Measurements from ENCODE around the gene TRAF5.

TRAF5 gene

DNA sequence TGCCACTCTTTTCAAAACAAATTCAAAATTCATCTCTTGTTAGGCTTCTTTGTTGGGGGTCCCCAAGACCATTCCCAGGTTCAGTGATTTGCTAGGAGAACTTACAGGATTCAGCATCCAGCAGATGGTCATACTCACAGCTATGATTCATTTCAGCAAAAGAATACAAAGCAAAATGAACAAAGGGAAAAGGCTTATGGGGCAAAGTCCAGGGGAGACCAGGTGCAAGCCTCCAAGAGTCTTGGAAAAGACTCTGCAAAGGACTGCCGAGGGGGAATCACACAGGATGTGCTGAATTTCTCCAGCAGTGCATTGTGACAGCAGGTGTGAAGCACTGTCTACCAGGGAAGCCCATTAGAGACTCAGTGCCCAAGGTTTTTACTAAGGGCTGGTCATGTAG lies 7.3 kb downstream of the TRAF5 start:
- H4K8ac ChIP-seq (ENCODE audit: low read length): no peak overlapping the region
- no peak overlapping the region for H3K9ac ChIP-seq (ENCODE audit: low read length)
- no peak overlapping the region for H2AK5ac ChIP-seq (ENCODE audit: low read length, severe bottlenecking)
- no peaks in the 10 kb centered on the region for H3K9me3 ChIP-seq (ENCODE audit: control insufficient read depth, low read length)
- H3K23ac ChIP-seq (ENCODE audit: low read length in 2 of 2): no peak overlapping the region
- WGBS: 93% methylated on average over 1 of the region's 1 CpG
- peaks cover 0 to 16% of the 10 kb centered on the region in 2 experiments for H3K27me3 ChIP-seq (ENCODE audit: control insufficient read depth in 1 of 2, insufficient read depth in 1 of 2, low read length in 2 of 2)
- no peak overlapping the region for H2AFZ ChIP-seq (ENCODE audit: low read depth, low read length)
- no peak for DNase-seq
- H2BK5ac ChIP-seq (ENCODE audit: low read depth, low read length, poor library complexity, severe bottlenecking): no peak overlapping the region
- H3K4me2 ChIP-seq (ENCODE audit: low read length, poor library complexity, severe bottlenecking): no peak overlapping the region
- H2BK15ac ChIP-seq (ENCODE audit: low read depth, poor library complexity, severe bottlenecking): no peak overlapping the region
- H2BK120ac ChIP-seq (ENCODE audit: low read depth, low read length): no peak overlapping the region
- H4K91ac ChIP-seq (ENCODE audit: low read length): no peak overlapping the region
- no peak overlapping the region for H3K18ac ChIP-seq (ENCODE audit: low read depth in 1 of 2, low read length in 2 of 2)
- H3K4me3 ChIP-seq (ENCODE audit: insufficient read depth in 1 of 2, low read depth in 1 of 2, low read length in 2 of 2): no peak overlapping the region
- H3K36me3 ChIP-seq (ENCODE audit: control insufficient read depth in 1 of 2, insufficient read depth in 2 of 2, low read depth in 1 of 2, low read length in 2 of 2): peaks cover 0 to 3% of the 10 kb centered on the region in 2 experiments
- H3K4me1 ChIP-seq (ENCODE audit: control insufficient read depth, insufficient read depth, low read depth, low read length): peaks cover 12% of the 10 kb centered on the region
- peaks cover 43% of the 10 kb centered on the region for H3K79me1 ChIP-seq (replicated peaks; ENCODE audit: low read length, poor library complexity, severe bottlenecking)
- H3K27ac ChIP-seq (ENCODE audit: low read length, poor library complexity, severe bottlenecking): no peak overlapping the region
- no peak overlapping the region for H3K4ac ChIP-seq (ENCODE audit: low read depth in 1 of 2, low read length in 2 of 2)
- H2BK12ac ChIP-seq (ENCODE audit: low read length in 2 of 2): no peak overlapping the region
- H3K14ac ChIP-seq (ENCODE audit: low read length in 2 of 2): no peak overlapping the region

DNA sequence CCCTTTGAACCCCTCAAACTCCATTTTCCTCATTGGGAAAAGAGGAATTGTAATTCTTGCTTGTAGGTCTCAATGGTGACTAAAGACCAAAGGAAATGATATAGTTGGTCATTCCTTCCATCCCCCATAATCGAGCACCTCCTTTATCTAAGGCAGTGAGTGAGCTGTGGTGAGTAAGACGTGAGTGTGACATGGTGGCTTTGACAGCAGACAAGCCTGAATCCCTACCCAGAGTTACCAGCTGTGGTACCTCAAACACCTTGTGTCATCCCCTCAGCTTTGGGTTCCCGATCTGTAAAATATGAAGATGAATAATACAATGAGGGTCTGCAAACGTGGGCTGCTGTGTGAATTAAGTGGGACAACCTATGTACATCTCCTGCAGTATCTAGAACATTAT lies 8.4 kb downstream of the TRAF5 start:
- WGBS: 94% methylated on average over 1 of the region's 4 CpGs
- no peak overlapping the region for H2BK5ac ChIP-seq (ENCODE audit: low read depth, low read length, poor library complexity, severe bottlenecking)

DNA sequence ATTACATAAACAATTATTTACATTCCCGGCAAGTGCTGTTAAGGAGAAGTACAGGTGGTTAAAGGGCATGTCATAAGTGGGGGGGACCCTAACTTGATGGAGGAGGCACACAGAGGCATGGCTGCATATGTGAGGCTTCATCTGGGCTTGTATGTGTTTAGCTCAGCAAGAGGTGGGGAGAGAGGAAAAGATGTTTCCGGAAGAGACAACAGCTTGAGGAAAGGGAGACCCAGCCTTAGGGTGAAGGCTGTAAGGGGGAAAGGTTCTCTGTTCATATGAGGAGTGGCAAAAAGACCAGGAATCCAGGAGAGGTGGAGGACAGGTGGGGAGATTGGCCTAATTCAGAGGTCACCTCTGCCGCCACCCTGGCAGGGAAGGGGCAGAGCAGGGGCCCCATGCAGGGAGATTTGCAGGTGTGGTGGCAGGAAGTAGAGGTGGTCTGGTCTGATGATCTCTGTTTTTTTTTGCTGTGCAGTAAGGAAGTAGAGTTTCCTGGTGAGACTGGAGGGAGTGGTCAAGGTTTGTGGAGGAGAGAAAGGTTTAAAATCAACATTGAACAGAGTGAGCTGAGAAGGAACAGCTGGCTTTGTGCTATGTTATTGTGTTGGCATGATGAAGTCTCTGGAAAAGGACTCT lies 9.0 kb downstream of the TRAF5 start:
- Histone ChIP-seq H3K4ac (ENCODE audit: low read depth in 1 of 2, low read length in 2 of 2) (no peak overlapping the region), H3K9ac (ENCODE audit: low read length) (no peak overlapping the region), H2BK5ac (ENCODE audit: low read depth, low read length, poor library complexity, severe bottlenecking) (no peak overlapping the region), H4K91ac (ENCODE audit: low read length) (no peak overlapping the region), H3K27ac (ENCODE audit: low read length, poor library complexity, severe bottlenecking) (no peak overlapping the region), H3K18ac (ENCODE audit: low read depth in 1 of 2, low read length in 2 of 2) (no peak overlapping the region), H3K27me3 (ENCODE audit: control insufficient read depth in 1 of 2, insufficient read depth in 1 of 2, low read length in 2 of 2) (peaks cover 0 to 4% of the 10 kb centered on the region in 2 experiments), H3K4me3 (ENCODE audit: insufficient read depth in 1 of 2, low read depth in 1 of 2, low read length in 2 of 2) (no peak overlapping the region), H3K36me3 (ENCODE audit: control insufficient read depth in 1 of 2, insufficient read depth in 2 of 2, low read depth in 1 of 2, low read length in 2 of 2) (peaks cover 0 to 7% of the 10 kb centered on the region in 2 experiments), H3K4me2 (ENCODE audit: low read length, poor library complexity, severe bottlenecking) (no peak overlapping the region), H4K8ac (ENCODE audit: low read length) (no peak overlapping the region), H2BK15ac (ENCODE audit: low read depth, poor library complexity, severe bottlenecking) (no peak overlapping the region), H2AK5ac (ENCODE audit: low read length, severe bottlenecking) (no peak overlapping the region), H3K14ac (ENCODE audit: low read length in 2 of 2) (no peak overlapping the region), H3K4me1 (ENCODE audit: control insufficient read depth, insufficient read depth, low read depth, low read length) (peaks cover 9% of the 10 kb centered on the region), H3K9me3 (ENCODE audit: control insufficient read depth, low read length) (no peaks in the 10 kb centered on the region), H3K23ac (ENCODE audit: low read length in 2 of 2) (no peak overlapping the region), H2BK12ac (ENCODE audit: low read length in 2 of 2) (no peak overlapping the region), H2BK120ac (ENCODE audit: low read depth, low read length) (no peak overlapping the region), H3K79me1 (replicated peaks; ENCODE audit: low read length, poor library complexity, severe bottlenecking) (peaks cover 47% of the 10 kb centered on the region), H2AFZ (ENCODE audit: low read depth, low read length) (no peak overlapping the region)
- no peak for DNase-seq
- 83% methylated on average over 3 of the region's 3 CpGs for WGBS

More for the DNA sequence above, 8.4 kb downstream of the TRAF5 start:
- Histone ChIP-seq H3K14ac (ENCODE audit: low read length in 2 of 2) (no peak overlapping the region), H2BK15ac (ENCODE audit: low read depth, poor library complexity, severe bottlenecking) (no peak overlapping the region), H3K18ac (ENCODE audit: low read depth in 1 of 2, low read length in 2 of 2) (no peak overlapping the region), H3K79me1 (replicated peaks; ENCODE audit: low read length, poor library complexity, severe bottlenecking) (peaks cover 51% of the 10 kb centered on the region), H4K8ac (ENCODE audit: low read length) (no peak overlapping the region), H2BK120ac (ENCODE audit: low read depth, low read length) (no peak overlapping the region), H3K23ac (ENCODE audit: low read length in 2 of 2) (no peak overlapping the region), H3K4ac (ENCODE audit: low read depth in 1 of 2, low read length in 2 of 2) (no peak overlapping the region), H3K27me3 (ENCODE audit: control insufficient read depth in 1 of 2, insufficient read depth in 1 of 2, low read length in 2 of 2) (peaks cover 0 to 5% of the 10 kb centered on the region in 2 experiments), H3K4me3 (ENCODE audit: insufficient read depth in 1 of 2, low read depth in 1 of 2, low read length in 2 of 2) (no peak overlapping the region), H2BK12ac (ENCODE audit: low read length in 2 of 2) (no peak overlapping the region), H2AFZ (ENCODE audit: low read depth, low read length) (no peak overlapping the region), H3K36me3 (ENCODE audit: control insufficient read depth in 1 of 2, insufficient read depth in 2 of 2, low read depth in 1 of 2, low read length in 2 of 2) (peaks cover 0 to 10% of the 10 kb centered on the region in 2 experiments), H4K91ac (ENCODE audit: low read length) (no peak overlapping the region), H3K9me3 (ENCODE audit: control insufficient read depth, low read length) (no peaks in the 10 kb centered on the region), H3K4me2 (ENCODE audit: low read length, poor library complexity, severe bottlenecking) (no peak overlapping the region), H3K27ac (ENCODE audit: low read length, poor library complexity, severe bottlenecking) (no peak overlapping the region), H2AK5ac (ENCODE audit: low read length, severe bottlenecking) (no peak overlapping the region), H3K4me1 (ENCODE audit: control insufficient read depth, insufficient read depth, low read depth, low read length) (peaks cover 9% of the 10 kb centered on the region), H3K9ac (ENCODE audit: low read length) (no peak overlapping the region)
- DNase-seq: no peak

DNA sequence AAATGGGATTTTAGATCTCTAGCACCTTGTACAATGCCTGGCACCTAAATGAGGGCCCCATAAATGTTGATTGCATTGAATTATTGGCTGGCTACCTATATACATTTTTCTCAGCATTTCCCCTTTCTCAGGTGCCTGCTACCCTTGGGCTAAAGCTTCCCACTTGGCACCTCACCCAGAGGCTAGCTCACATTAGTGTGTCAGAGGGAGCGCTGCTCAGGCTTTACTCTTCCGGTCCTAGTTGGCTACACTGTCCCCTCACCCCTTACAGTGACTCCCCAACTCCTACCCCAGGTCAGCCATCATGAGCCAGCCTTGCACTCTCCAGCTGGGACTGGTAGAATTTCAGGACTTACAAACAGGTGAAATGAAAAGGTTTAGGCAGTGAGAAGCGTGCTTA lies 9.5 kb downstream of the TRAF5 start:
- Histone ChIP-seq H2AK5ac (ENCODE audit: low read length, severe bottlenecking) (no peak overlapping the region), H3K27me3 (ENCODE audit: control insufficient read depth in 1 of 2, insufficient read depth in 1 of 2, low read length in 2 of 2) (peaks cover 0 to 4% of the 10 kb centered on the region in 2 experiments), H3K79me1 (replicated peaks; ENCODE audit: low read length, poor library complexity, severe bottlenecking) (peaks cover 47% of the 10 kb centered on the region), H2BK120ac (ENCODE audit: low read depth, low read length) (no peak overlapping the region), H3K9ac (ENCODE audit: low read length) (no peak overlapping the region), H2BK15ac (ENCODE audit: low read depth, poor library complexity, severe bottlenecking) (no peak overlapping the region), H3K27ac (ENCODE audit: low read length, poor library complexity, severe bottlenecking) (no peak overlapping the region), H3K4ac (ENCODE audit: low read depth in 1 of 2, low read length in 2 of 2) (no peak overlapping the region), H3K4me2 (ENCODE audit: low read length, poor library complexity, severe bottlenecking) (no peak overlapping the region), H3K23ac (ENCODE audit: low read length in 2 of 2) (no peak overlapping the region), H2AFZ (ENCODE audit: low read depth, low read length) (no peak overlapping the region), H3K14ac (ENCODE audit: low read length in 2 of 2) (no peak overlapping the region), H3K4me3 (ENCODE audit: insufficient read depth in 1 of 2, low read depth in 1 of 2, low read length in 2 of 2) (no peak overlapping the region), H3K9me3 (ENCODE audit: control insufficient read depth, low read length) (no peaks in the 10 kb centered on the region), H4K91ac (ENCODE audit: low read length) (no peak overlapping the region), H3K36me3 (ENCODE audit: control insufficient read depth in 1 of 2, insufficient read depth in 2 of 2, low read depth in 1 of 2, low read length in 2 of 2) (peaks cover 0 to 7% of the 10 kb centered on the region in 2 experiments), H2BK12ac (ENCODE audit: low read length in 2 of 2) (no peak overlapping the region), H2BK5ac (ENCODE audit: low read depth, low read length, poor library complexity, severe bottlenecking) (no peak overlapping the region), H3K18ac (ENCODE audit: low read depth in 1 of 2, low read length in 2 of 2) (no peak overlapping the region), H3K4me1 (ENCODE audit: control insufficient read depth, insufficient read depth, low read depth, low read length) (peaks cover 9% of the 10 kb centered on the region), H4K8ac (ENCODE audit: low read length) (no peak overlapping the region)
- DNase-seq: no peak
- WGBS: 95% methylated on average over 3 of the region's 3 CpGs

All from mesenchymal stem cell (in vitro differentiated cells and primary cell).